ENCODE measurements around the gene C6orf163. TPM values are rescaled to one million over a fixed set of nuclear protein-coding genes. Genes with fewer than 3 reads are reported as not detected.
A peak's percentile ranks its signal among the peaks of the same experiment; 100 is the strongest.
"Not testable (repeated sequence)": the region's sequence is repeated elsewhere in the genome, so short reads cannot be mapped to it uniquely, and the experiment has no call there.

The C6orf163 gene
- total RNA-seq = 3.1 TPM
- long read RNA-seq = 0 reads

DNA sequence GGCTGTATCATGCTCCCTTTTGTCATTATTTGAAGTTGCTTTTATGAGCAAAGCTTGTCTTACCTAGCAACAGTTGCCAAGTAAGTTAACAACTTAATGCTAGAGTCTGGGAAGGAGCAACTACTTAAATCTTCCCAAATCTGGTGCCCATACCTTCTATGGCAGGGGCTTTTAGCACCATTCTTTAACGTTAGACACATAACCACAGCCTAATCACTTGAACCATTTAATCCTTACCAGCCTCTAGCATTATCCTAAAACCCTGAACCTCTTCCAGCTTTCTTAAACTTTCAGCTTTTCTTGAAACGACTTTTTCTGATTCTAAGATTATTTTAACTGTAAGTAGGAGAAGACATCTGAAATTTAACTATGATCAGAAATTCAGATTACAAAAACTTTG lies at the start of gene C6orf163:
Gene C6orf163, plus strand, starts transcription at position 83 of the 400 bp plus-strand sequence. Its CDS starts 287 bp downstream, at position 370.
- DNase-seq (ENCODE audit: low spot score) = no peak

DNA sequence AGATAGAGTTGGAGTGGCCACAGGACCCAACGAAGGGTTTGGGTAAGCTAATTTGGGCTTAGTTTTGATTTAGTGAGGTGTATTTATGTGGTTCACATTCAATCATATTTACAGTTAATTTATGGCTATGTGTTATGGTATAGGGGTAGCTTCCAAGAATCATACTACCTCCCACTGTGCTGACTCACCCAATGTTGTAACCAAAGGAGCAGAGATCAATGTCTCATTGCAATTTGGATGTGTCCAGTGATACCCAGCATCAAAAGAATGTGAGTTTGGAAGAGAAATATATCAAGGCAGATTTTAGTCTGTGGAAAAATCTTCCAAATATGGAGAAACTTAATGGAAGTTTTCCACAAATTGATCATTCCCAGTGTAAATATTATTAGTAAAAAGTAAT lies 47.5 kb upstream of the C6orf163 start:
- DNase-seq (ENCODE audit: low spot score) = no peak

DNA sequence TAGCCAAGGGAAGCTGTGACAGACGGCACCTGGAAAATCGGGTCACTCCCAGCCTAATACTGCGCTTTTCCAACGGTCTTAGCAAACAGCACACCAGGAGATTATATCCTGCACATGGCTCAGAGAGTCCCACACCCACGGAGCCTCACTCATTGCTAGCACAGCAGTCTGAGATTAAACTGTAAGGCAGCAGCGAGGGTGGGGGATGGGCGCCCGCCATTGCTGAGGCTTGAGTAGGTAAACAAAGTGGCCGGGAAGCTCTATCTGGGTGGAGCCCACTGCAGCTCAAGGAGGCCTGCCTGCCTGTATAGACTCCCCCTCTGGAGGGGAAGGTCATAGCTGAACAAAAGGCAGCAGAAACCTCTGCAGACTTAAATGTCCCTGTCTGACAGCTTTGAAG lies 43.3 kb upstream of the C6orf163 start:
- DNase-seq (ENCODE audit: low spot score) = not testable (repeated sequence)

DNA sequence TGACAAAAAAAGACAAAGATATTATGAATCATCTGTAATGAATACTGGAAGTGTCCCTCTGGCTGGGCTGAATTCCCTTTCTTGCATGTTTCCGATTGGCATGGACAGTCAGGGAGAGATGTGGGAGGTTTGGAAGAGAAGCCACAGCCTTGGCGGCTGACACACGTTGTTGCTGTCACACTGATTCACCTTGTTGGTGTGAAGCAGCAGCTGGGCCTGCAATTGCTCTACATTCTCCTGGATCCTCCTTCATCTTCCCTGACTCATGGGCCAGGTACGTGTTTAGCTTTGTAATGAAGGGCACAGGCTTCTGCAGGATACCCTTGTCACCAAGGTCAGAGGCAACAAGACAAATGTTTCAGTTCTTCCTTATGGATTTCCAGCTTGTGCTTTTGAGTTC lies 35.6 kb upstream of the C6orf163 start:
- DNase-seq (ENCODE audit: low spot score) = no peak

DNA sequence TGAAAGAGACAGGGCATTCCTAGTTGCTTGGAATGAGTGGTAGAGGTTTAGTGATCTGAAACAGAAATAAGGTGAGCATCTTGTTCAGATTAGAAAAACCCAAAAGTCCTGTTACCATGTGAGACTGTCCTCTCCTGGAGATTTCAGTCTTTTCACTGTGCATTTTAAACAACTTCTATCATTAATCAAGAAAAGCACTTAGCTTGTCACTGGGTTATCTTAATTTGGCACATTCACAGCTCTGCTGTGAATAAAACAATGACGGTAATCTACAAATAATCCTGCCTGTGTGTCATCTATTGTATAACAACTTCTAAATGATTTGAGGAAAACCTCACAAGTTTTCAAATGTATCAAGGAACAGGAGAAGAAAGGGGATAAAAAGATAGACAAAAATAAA lies 31.8 kb upstream of the C6orf163 start:
- DNase-seq (ENCODE audit: low spot score) = no peak

DNA sequence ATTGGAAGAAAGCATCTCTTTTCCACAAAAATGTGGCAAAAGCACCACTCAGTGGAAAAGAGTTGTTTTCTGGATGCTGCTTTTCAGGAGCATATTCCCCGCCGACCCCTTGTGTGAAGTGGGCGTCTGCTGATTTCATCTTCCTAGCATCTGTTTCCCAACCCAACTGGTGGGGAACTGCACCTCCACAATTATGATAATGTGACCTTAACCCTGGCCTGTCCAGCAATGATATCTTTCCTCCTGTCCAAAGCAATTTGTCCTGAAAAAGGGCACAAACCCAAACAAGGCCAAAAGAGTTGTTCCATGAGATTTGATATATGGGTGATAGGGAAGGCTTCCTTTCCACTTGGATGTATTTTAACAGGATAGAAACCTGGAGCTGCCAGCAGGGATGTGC lies 29.5 kb upstream of the C6orf163 start:
- DNase-seq (ENCODE audit: low spot score) = no peak

DNA sequence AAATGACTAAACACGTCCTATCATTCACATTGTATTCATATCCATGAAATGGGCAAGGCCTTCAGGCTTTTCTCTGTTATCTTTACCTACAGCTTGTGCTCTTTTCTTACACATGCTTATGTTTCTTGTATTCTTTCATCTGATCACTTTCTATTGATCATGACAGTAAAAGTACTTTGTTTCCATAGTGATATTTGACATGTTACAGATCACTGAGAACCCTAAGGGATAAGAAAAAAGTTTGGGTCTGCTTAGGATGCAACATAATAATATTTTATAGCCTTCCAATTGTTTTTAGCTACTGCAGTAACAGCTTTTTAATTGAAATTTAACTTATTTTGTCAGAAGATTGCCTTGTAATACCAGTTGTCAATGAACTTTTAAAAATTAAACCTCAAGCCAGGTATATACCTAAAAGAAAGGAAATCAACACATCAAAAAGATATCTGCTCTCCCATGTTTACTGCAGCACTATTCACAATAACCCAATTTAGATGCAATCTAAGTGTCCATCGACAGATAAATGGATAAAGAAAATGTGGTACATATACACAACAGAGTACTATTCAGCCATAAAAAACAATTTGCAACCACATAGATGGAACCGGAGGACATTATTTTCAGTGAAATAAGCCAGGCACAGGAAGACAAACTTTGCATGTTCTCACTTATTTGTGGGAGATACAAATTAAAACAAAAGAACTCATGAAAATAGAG lies 25.2 kb upstream of the C6orf163 start:
- no peak for DNase-seq (ENCODE audit: low spot score)

DNA sequence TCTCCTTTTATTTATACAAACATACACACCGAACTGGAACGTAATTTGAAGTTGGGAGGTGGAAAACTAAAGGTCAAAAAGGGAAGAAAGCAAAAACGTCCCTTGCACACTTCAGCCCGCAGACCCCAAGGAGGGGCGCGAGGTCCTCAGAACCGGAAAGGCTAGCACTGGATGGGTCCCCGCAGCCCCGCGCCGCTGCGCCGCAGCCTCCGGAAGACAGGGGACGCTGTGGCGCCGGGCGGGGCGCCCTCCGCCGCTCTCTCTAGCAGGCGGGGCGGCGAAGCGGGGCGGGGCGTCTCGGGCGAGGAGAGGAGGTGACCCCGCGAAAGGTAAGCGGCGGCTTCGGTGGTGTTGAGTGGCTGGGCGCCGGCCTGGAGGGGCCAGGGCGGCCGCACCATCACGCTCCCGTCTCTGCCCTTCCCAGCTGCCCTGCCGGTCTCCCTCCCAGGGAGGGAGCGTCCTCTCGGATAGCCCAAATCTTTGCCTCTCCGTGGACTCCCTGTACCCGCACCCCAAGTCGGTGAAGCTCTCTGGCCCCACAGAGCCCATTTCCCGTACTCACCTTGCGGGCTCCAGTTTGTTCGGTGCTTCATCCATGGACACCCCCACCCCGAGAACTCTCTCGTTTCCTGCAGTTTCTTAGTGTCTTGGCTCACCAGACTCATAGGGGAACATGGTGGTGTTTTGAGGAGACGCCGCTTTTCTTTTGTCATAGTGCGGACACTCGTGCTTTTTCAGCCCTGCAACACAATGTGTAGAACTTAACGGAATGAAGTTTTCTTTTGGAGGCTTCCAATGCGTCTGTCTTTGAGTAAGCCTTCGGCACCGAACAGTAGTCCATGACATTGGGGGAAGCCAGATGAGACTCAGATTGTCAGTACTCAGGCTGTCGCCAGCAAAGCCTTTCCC lies 22.1 kb upstream of the C6orf163 start, which contains the start of gene SMIM8:
Gene SMIM8, plus strand, starts transcription at position 285 of the 909 bp plus-strand sequence. CDS start 14,444 bp downstream, outside the sequence.
- peak; percentile 96 for DNase-seq (ENCODE audit: low spot score)

DNA sequence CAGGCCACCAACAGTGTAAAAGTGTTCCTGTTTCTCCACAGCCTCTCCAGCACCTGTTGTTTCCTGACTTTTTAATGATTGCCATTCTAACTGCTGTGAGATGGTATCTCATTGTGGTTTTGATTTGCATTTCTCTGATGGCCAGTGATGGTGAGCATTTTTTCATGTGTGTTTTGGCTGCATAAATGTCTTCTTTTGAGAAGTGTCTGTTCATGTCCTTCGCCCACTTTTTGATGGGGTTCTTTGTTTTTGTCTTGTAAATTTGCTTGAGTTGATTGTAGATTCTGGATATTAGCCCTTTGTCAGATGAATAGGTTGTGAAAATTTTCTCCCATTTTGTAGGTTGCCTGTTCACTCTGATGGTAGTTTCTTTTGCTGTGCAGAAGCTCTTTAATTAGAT lies 20.7 kb upstream of the C6orf163 start:
- DNase-seq (ENCODE audit: low spot score) = not testable (repeated sequence)

DNA sequence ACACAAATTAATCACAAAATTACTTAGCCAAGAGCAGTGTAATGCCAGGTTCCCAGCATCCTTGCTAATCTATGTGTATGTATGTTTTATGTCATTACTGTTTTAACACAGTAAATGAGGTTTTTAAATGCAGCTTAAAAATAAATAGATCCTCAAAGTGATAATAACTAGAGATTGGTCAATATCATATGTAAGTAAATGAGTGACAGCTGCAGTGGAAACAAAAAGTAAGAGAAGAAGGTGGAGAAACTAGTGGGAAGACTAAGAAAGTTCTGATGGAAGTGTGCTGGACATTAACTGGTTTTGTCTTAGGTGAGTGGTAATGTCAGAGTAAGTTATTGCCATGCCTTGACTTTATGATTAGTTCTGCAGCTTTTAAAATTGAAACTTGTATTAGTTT lies 13.7 kb upstream of the C6orf163 start:
- DNase-seq (ENCODE audit: low spot score) = no peak

DNA sequence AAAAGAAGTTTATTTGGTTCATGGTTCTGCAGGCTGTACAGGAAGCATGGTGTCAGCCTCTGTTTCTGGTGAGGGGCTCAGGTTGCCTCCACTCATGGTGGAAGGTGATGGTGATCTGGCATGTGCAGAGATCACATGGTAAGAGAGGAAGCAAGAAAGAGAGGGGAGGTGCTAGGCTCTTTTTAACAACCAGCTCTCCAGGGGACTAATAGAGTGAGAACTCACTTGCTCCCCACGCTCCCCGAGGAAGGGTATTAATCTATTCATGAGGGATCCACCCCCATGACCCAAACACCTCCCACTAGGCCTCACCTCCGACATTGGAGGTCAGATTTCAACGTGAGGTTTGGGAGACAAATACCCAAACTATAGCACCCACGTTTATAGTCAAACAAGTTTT lies 11.6 kb upstream of the C6orf163 start:
- no peak for DNase-seq (ENCODE audit: low spot score)

DNA sequence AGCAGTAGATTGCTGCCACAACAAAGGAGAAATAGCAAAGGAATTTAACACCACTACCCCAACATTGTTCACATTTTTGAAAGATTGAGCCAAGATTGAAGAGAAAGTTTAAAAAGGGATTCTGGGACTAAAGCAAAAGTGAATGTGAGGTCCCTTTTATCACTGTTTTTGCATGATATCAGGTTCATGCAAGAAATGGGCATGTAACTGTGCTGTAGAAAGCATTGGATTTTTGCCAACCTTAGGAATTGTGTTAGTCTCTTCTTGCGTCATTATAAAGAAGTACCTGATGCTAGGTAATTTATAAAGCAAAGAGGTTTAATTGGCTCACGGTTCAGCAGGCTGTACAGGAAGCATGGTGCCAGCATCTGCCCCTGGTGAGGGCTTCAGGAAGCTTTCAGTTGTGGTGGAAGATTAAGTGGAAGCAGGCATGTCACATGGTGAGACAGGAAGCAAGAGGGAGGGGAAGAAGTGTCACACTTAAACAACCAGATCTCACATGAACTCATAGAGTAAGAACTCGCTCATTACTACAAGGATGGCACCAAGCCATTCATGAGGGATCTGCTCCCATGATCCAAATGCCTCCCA lies 10.9 kb upstream of the C6orf163 start:
- DNase-seq (ENCODE audit: low spot score) = no peak

DNA sequence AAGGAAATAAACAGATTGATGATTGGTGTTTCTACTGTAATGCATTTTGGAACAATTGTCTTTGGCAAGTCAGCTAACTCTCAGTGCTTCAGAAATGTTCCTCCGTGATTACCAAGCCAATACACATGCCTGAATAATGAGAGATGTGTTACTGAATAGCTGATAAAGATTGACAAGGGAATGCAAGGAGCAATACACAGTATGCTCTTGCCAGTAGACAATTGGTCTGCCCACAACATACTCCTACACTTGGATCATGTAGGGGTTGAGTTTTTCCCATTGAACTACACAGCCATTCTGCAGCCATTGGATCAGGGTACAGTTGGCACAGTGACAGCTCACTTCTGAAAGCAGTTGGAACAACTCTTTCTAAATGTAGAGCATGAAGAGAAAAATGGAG lies 9.9 kb upstream of the C6orf163 start:
- no peak for DNase-seq (ENCODE audit: low spot score)

DNA sequence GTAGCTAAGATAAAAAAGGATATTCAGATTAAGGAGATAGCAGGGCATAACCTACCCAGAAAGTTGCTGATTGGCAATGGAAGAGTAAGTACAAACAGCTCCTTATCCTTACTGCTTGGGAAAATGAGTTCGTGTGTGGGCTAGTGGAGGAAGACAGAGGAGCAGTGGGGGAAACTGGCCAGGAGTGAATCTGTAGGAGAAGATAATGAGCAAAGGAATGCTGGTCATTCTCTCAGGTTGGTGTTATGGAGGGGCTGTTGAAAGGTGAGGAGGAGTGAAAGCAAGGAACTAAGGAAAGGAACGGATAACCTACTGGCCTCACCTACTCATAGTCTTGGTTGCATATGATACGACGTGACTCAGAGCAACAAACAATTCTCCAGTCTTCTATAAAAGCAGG lies 8.2 kb upstream of the C6orf163 start:
- no peak for DNase-seq (ENCODE audit: low spot score)

DNA sequence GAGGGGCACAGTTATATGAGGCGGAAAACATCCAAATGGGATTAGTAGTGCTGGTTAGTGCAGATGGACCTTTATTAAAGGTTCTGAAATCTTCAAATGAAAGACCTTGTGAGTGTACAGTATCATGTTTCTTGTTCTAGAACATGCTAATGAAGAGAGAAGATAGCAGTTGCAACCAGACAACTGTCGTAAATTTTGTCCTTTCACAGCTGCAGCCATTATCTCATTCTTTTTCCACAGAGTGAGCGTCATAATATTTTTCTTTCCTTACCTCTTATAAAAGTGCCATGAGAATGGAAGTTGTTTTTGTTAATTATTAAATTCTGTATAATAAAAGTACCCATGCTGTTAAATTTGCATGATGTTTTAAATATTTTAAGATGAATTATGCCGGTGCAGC lies 4.4 kb upstream of the C6orf163 start:
- DNase-seq (ENCODE audit: low spot score) = no peak

DNA sequence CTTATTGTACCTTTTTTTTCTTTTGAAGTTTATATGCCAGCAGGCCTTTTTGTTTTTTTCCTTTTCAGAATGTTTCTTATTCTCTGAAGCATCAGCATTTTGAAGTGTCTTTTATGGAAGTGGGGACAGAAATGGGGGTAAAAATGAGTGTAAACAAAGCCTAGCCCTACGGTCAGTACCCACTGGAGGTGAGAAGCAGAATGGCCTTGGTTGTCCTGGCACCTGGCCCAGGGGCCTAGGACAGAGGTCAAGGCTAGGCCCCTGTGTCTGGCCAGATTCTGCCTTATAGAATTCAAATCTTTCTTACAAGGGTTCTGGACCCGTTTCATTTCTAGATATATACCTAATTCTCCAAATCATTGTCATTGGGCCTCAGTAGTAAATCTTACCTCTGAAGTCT lies 3.5 kb upstream of the C6orf163 start:
- DNase-seq (ENCODE audit: low spot score) = no peak

DNA sequence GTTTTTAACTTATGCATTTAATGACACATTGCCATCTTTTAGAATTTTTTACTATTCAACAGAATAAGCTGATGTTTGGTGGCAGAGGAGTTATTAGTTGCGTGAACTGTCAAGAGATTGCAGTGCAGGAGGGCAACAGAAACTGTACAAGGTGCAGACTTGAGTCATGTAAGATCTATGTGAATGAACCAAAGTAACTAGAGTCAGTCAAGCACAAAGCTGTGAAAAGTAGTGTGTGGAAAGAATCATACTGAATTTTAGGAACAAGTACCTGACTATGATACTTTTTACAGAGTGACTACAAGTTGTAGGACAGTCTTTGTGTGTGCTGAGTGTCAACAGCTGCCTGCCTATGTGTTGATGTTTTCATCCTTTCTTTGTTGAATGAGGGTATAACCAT lies 2.7 kb upstream of the C6orf163 start:
- no peak for DNase-seq (ENCODE audit: low spot score)

DNA sequence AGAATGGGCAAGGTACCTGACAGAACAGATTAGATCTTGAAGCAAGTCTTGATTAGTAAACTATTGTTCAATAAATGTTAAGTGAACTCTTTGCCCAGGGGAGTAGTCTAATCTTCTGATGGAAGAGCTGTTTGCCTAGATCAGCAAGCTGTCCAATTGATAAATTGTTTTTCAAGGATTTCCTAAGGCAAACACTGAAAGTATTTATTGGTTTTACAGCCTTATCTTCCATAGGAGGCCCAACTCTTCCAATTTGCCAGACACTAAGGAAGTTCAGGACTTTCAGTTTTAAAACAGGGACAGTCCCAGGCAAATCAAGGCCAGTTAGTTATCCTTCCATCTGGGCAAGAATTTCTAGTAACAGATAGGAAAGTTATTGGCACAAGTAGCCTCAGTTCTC lies 1.8 kb upstream of the C6orf163 start:
- DNase-seq (ENCODE audit: low spot score) = no peak

DNA sequence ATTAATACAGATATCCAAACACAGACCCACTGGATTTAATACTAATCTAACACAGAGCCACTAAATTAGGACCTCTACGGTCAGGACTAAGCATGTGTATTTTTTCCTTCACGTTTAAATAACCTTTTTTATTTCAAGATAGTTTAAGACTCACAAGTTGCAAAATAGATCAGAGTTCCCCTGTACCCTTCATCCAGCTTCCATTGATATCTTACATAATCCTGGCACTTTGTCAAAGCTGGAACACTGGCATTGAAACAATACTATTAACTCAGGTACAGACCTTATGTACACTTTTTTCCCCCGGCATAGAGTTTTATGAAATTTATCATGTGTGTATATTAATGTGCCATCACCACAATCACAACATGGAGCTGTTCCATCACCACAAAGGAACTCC lies 2.1 kb downstream of the C6orf163 start:
- no peak for DNase-seq (ENCODE audit: low spot score)

DNA sequence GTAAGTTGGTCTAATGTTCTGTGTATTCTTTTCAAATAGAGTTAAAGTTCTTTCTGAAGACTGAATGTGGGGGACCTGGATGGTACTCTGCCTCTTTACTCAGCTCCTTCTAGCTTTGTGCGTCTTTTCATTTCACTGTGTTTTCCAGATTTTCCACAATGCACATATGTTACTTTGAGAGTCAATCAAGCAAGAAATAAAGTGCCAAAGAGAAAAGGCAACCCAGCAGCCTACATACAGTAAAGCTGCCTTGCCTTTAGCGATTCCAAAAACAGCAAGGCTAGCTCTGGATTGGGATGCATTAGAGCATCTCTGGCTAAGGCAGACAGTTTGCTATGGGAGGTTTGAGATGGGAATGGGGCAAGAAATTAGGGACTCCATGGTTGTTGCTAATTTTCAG lies 5.3 kb downstream of the C6orf163 start:
- no peak for DNase-seq (ENCODE audit: low spot score)

DNA sequence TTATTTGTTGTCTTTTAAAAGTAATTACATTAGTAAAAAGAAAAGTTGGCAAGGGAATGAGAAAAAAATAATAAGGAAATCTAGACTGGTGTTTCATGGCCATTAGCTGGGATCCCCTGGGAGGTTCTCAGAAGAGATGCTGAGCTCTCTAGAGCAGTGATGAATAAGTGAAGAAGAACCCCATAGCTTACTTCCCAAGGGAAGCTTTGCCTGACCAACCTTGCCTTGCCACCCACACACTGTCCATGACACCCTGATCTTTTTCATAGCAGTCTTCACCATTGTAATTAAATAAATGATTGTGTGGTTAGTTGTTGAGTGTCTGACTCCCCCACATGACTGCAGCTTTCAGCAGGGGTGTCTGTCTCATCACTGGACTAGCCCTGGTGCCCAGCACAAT lies 5.9 kb downstream of the C6orf163 start:
- DNase-seq (ENCODE audit: low spot score) = no peak

DNA sequence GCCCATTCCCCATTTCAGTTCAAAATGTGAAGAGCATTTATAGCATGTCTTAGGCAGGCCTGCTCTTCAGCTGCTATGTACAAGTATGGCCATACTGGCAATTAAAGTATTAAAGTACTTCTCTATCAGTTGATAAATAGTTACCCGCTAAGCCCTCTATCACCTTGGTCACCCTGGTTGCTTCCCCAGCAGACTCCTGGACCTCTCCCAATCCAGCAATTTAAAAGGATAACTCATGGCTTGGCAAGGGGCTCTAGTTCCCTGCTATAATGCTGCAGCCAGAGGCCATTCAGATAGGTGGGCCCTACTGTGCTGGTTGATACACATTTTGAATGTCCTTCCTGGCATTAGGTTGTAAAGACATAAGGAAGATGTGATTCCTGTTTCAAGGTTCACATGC lies 7.0 kb downstream of the C6orf163 start:
- DNase-seq (ENCODE audit: low spot score) = no peak

Data from mesenteric fat pad (tissue), 1 donor.